ENCODE data around the gene BICRAL.

Gene BICRAL

DNA sequence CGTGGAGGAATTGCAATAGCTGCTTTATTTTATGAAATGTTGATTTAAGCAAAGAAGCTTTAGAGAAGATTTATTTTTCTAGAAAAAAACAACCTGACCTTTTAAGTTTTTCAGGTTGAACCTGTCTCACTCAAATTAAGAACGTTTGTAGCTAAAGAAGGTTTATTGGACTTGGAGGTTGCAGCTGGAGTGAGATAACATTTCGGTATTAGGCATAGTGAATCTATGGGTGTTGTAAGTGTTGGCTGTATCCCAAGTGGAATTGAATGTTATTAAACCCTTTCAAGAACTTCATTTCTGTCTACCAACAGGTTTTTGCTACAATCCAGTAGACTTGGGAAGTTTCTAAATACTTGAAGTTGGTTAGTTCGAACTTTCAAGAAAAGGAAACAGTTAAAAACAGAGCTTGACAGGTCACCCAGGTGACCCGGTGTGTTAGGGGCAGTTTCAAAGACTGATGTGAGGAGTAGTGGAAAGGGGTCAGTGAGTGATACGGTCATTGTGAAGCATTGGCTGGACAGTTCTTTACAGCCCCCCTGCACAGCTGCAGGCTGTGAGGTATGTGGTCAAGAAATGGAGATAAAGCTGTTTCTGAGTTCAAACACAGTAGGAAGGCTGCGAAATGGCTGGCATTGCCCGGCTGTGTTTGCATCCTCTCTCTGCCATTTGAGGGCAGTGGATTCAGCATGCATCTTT is 33.5 kb upstream of the BICRAL start:
- H3K4me1 ChIP-seq (ENCODE audit: control insufficient read depth, insufficient read depth, low read length, unreplicated experiment), result peaks cover 23% of the 10 kb centered on the region

GRCh38 chr6:42751055-42751454 is 30.8 kb upstream of the BICRAL start:
- H3K4me1 ChIP-seq (ENCODE audit: control insufficient read depth, insufficient read depth, low read length, unreplicated experiment), result peaks cover 14% of the 10 kb centered on the region
- no peak overlapping the region for H3K4me3 ChIP-seq (ENCODE audit: low read depth, low read length)
- H3K27me3 ChIP-seq (ENCODE audit: insufficient read depth, low read length), result no peaks in the 10 kb centered on the region
- no peaks in the 10 kb centered on the region for H3K79me2 ChIP-seq (ENCODE audit: control insufficient read depth, insufficient read depth, low read length, unreplicated experiment)
- no peak overlapping the region for H2AFZ ChIP-seq (ENCODE audit: low read length, unreplicated experiment)
- H3K27ac ChIP-seq (ENCODE audit: low read depth, low read length), result no peak overlapping the region
- no peaks in the 10 kb centered on the region for H3K36me3 ChIP-seq (ENCODE audit: insufficient read depth, low read length)

More for the DNA sequence above, 33.5 kb upstream of the BICRAL start:
- Histone ChIP-seq H3K27me3 (ENCODE audit: insufficient read depth, low read length) (no peaks in the 10 kb centered on the region), H3K79me2 (ENCODE audit: control insufficient read depth, insufficient read depth, low read length, unreplicated experiment) (peaks cover 21% of the 10 kb centered on the region), H3K4me3 (ENCODE audit: low read depth, low read length) (peak overlapping the region; percentile 86; the same call in 1 of the 2 replicates), H3K36me3 (ENCODE audit: insufficient read depth, low read length) (no peaks in the 10 kb centered on the region), H2AFZ (ENCODE audit: low read length, unreplicated experiment) (no peak overlapping the region), H3K27ac (ENCODE audit: low read depth, low read length) (no peak overlapping the region)

DNA sequence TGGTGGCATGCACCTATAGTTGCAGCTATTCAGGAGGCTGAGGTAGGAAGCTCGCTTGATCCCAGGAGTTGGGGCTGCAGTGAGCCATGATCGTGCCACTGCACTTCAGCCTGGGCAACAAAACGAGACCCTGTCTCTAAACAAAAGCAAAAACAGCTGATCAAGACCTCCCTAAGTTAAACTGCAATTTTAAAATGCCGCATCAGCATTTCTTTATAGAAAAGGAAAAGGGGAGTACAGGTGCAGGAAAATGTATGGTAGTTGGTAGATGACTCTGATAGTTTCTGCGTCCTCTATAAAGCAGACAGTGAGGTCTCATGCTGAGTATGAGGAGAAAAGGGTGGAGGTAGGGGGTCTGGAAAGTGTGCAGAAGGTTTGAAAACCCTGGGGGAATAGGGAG is 27.1 kb upstream of the BICRAL start:
- no peaks in the 10 kb centered on the region for H3K4me1 ChIP-seq (ENCODE audit: control insufficient read depth, insufficient read depth, low read length, unreplicated experiment)
- no peaks in the 10 kb centered on the region for H3K79me2 ChIP-seq (ENCODE audit: control insufficient read depth, insufficient read depth, low read length, unreplicated experiment)
- no peak overlapping the region for H3K4me3 ChIP-seq (ENCODE audit: low read depth, low read length)
- H3K36me3 ChIP-seq (ENCODE audit: insufficient read depth, low read length), result no peaks in the 10 kb centered on the region
- no peak overlapping the region for H3K27ac ChIP-seq (ENCODE audit: low read depth, low read length)
- H2AFZ ChIP-seq (ENCODE audit: low read length, unreplicated experiment), result no peak overlapping the region
- H3K27me3 ChIP-seq (ENCODE audit: insufficient read depth, low read length), result no peaks in the 10 kb centered on the region

DNA sequence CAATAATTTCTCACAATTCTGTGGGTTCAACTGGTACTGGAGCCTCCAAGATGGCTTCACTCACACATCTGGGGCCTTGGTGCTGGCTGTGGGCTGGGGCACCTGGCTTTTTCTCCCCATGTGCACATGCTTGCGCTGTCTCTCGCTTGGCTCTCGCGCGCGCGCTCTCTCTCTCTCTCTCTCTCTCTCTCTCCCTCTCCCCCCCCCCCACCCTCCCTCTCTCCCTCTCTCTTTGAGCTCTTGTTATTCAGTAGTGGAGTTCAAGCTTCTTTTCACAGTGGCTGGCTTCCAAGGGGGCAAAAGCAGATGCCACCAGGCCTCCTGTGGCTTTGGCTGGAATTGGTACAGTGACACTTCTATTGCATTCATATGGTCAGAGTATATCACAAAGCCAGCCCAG is 25.1 kb upstream of the BICRAL start:
- H3K36me3 ChIP-seq (ENCODE audit: insufficient read depth, low read length), result no peaks in the 10 kb centered on the region
- H3K79me2 ChIP-seq (ENCODE audit: control insufficient read depth, insufficient read depth, low read length, unreplicated experiment), result no peaks in the 10 kb centered on the region
- no peaks in the 10 kb centered on the region for H3K27me3 ChIP-seq (ENCODE audit: insufficient read depth, low read length)
- H3K4me3 ChIP-seq (ENCODE audit: low read depth, low read length), result no peak overlapping the region
- no peaks in the 10 kb centered on the region for H3K4me1 ChIP-seq (ENCODE audit: control insufficient read depth, insufficient read depth, low read length, unreplicated experiment)
- no peak overlapping the region for H3K27ac ChIP-seq (ENCODE audit: low read depth, low read length)
- H2AFZ ChIP-seq (ENCODE audit: low read length, unreplicated experiment), result no peak overlapping the region

DNA sequence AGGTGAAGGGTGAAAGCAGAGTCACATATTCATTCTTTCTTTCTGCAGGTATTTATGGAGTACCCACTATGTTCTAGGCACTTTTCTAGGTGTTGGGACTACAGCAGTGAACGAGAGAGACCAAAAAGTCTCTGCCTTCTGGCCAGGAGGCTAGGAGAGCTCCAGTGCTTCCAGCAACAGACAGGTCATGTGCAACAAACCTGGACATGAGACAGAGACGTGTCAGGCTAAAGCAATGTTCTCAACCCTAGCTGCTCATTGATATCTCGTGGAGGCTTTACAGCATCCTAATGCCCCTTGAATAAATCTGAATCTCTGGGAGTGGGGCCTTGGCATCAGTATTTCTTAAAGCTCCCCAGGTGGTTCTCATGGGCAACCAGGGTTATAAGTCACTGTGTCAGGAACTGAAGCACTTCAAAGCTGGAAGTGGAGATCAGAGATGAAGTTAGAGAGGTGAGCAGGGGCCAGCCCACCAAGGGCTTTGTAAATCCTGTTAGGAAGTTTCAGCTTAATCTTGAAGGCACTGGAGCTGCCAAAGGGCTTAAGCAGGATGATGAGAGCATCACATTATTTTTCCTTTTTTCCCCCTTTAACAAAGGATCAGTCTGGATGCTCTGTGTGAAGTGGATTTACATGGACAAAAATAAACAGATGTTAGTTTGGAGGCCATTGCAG is 23.0 kb upstream of the BICRAL start:
- H3K27ac ChIP-seq (ENCODE audit: low read depth, low read length), result no peak overlapping the region
- H3K36me3 ChIP-seq (ENCODE audit: insufficient read depth, low read length), result no peaks in the 10 kb centered on the region
- no peaks in the 10 kb centered on the region for H3K27me3 ChIP-seq (ENCODE audit: insufficient read depth, low read length)
- no peaks in the 10 kb centered on the region for H3K79me2 ChIP-seq (ENCODE audit: control insufficient read depth, insufficient read depth, low read length, unreplicated experiment)
- no peak overlapping the region for H2AFZ ChIP-seq (ENCODE audit: low read length, unreplicated experiment)
- no peak overlapping the region for H3K4me3 ChIP-seq (ENCODE audit: low read depth, low read length)
- H3K4me1 ChIP-seq (ENCODE audit: control insufficient read depth, insufficient read depth, low read length, unreplicated experiment), result no peaks in the 10 kb centered on the region

DNA sequence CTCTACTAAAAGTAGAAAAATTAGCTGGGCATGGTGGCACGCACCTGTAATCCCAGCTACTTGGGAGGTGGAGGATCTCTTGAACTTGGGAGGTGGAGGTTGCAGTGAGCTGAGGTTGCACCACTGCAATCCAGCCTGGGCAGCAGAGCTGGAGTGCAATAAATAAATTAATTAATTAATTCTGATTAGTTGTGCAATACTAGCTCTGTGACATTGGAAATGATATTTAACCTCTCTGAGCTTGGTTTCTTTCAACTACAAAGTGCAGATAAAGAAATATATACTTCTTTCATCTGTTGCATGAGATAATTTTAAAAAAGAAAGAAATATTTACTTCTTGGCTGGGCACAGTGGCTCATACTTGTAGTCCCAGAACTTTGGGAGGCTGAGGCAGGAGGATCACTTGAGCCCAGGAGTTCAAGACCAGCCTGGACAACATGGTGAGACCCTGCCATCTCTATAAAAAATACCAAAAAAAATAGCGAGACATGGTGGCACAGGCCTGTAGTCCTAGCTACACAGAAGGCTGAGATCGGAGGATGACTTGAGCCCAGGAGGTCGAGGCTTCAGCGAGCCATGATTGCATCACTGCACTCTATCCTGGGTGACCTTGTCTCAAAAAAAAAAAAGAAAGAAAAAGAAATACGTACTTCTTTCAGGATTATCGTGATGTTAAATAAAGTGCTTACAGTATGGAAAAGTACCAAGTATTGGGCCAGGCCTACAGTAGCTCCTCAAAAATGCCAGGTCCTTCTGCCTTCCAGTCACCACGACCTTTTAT is 20.4 kb upstream of the BICRAL start:
- Histone ChIP-seq H3K27me3 (ENCODE audit: insufficient read depth, low read length) (no peaks in the 10 kb centered on the region), H3K4me1 (ENCODE audit: control insufficient read depth, insufficient read depth, low read length, unreplicated experiment) (peaks cover 9% of the 10 kb centered on the region), H3K36me3 (ENCODE audit: insufficient read depth, low read length) (no peaks in the 10 kb centered on the region), H3K27ac (ENCODE audit: low read depth, low read length) (no peak overlapping the region), H3K4me3 (ENCODE audit: low read depth, low read length) (no peak overlapping the region), H2AFZ (ENCODE audit: low read length, unreplicated experiment) (no peak overlapping the region), H3K79me2 (ENCODE audit: control insufficient read depth, insufficient read depth, low read length, unreplicated experiment) (peaks cover 2% of the 10 kb centered on the region)

DNA sequence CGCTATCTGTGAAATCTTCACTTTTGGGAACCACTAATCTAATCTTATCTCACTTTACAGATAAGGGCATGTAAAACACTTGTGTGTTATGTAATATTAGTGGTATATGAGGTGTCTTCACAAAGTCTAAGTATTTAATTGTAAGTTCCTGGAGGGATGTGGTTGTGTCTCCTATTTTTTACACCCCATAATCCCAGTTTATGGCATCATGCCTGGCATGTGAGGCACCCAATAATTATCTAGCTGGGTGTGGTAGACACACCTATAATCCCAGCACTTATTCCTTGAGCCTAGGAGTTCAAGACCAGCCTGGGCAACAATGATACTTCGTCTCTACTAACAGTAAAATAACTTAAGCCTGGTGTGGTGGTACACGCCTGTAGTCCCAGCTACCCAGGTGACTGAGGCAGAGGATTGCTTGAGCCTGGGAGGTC is 19.4 kb upstream of the BICRAL start:
- Histone ChIP-seq H2AFZ (ENCODE audit: low read length, unreplicated experiment) (no peak overlapping the region), H3K4me3 (ENCODE audit: low read depth, low read length) (no peak overlapping the region), H3K27me3 (ENCODE audit: insufficient read depth, low read length) (no peaks in the 10 kb centered on the region), H3K79me2 (ENCODE audit: control insufficient read depth, insufficient read depth, low read length, unreplicated experiment) (peaks cover 2% of the 10 kb centered on the region), H3K27ac (ENCODE audit: low read depth, low read length) (no peak overlapping the region), H3K36me3 (ENCODE audit: insufficient read depth, low read length) (no peaks in the 10 kb centered on the region), H3K4me1 (ENCODE audit: control insufficient read depth, insufficient read depth, low read length, unreplicated experiment) (peaks cover 9% of the 10 kb centered on the region)

DNA sequence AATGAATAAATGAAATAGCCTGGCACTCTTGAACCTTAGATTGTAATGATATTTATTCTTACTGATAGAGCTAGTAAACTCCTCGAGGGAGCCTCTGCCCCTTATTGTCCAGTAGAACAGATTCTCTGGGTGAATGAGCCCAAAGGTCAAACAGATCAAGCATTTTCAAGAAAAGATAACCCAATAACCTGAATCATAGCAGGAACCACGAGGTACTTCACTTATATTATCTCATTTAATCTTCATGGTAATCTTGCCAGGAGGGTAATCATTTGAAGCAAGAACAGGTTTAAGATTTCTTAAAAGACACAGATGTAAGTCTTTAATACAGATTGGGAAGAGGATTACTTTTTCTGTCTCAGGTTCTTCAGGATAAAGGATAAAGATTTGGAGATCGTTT is 18.9 kb upstream of the BICRAL start:
- Histone ChIP-seq H3K79me2 (ENCODE audit: control insufficient read depth, insufficient read depth, low read length, unreplicated experiment) (peaks cover 2% of the 10 kb centered on the region), H2AFZ (ENCODE audit: low read length, unreplicated experiment) (no peak overlapping the region), H3K36me3 (ENCODE audit: insufficient read depth, low read length) (no peaks in the 10 kb centered on the region), H3K27me3 (ENCODE audit: insufficient read depth, low read length) (no peaks in the 10 kb centered on the region), H3K4me3 (ENCODE audit: low read depth, low read length) (no peak overlapping the region), H3K27ac (ENCODE audit: low read depth, low read length) (no peak overlapping the region), H3K4me1 (ENCODE audit: control insufficient read depth, insufficient read depth, low read length, unreplicated experiment) (peaks cover 9% of the 10 kb centered on the region)

DNA sequence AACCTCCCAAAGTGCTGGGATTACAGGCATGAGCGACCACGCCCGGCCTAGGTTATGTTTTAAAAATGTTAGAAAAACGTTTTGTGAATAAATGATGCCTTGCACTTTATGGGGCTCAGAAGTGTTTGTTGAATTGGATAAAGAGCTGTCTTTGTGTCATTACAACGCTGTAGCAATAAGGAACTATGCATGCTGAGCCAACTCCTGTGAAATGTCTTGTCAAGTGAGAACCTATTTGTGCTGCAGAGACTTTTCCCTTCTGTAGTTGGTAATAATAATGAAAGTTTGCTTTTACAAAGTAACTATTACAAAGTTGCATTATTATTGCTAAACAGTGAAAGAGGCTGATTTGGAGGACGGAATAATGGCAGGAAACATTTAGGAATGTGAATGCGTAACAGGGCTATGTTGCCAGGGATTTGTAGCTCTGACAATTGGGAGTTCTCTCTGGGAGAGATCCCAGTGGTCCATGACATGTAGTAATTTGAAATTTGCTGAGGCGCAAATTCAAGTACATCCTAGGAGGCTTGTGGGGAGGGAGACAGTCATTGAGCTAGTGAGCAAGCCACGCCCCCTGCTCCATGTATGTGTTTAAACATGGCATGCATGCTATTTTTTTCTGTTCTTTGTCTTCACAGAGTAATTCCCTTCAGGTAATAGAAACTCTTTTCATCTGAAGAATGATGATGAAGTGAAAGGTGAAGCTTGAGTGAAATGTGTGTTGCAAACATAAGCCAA is 16.8 kb upstream of the BICRAL start:
- Histone ChIP-seq H3K4me1 (ENCODE audit: control insufficient read depth, insufficient read depth, low read length, unreplicated experiment) (peaks cover 9% of the 10 kb centered on the region), H3K36me3 (ENCODE audit: insufficient read depth, low read length) (no peaks in the 10 kb centered on the region), H3K4me3 (ENCODE audit: low read depth, low read length) (no peak overlapping the region), H3K27ac (ENCODE audit: low read depth, low read length) (peak overlapping the region; percentile 73), H3K27me3 (ENCODE audit: insufficient read depth, low read length) (no peaks in the 10 kb centered on the region), H2AFZ (ENCODE audit: low read length, unreplicated experiment) (no peak overlapping the region), H3K79me2 (ENCODE audit: control insufficient read depth, insufficient read depth, low read length, unreplicated experiment) (peaks cover 2% of the 10 kb centered on the region)

DNA sequence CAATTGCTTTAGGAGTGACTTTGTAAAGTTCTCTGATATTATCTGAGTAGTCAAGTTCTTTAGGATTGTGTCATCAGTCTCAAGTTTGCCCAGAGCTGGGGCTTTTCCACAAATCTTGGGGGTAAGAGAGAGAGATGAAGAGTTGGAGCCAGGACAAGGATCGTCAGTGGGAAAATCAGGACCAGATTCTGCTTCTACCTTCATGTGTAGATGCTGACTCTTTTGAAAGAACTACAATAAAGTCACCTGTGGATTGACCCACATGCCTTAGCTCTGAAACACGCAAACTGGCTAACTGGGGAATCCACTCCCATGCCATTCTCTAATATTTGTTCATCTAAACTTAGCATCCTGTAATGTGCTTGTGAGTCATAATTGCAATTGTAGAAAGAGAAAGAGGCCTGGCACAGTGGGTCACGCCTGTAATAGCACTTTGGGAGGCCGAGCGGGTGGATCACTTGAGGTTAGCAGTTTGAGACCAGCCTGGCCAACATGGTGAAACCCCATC is 15.6 kb upstream of the BICRAL start:
- Histone ChIP-seq H3K36me3 (ENCODE audit: insufficient read depth, low read length) (no peaks in the 10 kb centered on the region), H2AFZ (ENCODE audit: low read length, unreplicated experiment) (no peak overlapping the region), H3K4me3 (ENCODE audit: low read depth, low read length) (no peak overlapping the region; the same call in 1 of the 2 replicates)

More for the DNA sequence above, 15.6 kb upstream of the BICRAL start:
- Histone ChIP-seq H3K79me2 (ENCODE audit: control insufficient read depth, insufficient read depth, low read length, unreplicated experiment) (peaks cover 2% of the 10 kb centered on the region), H3K27me3 (ENCODE audit: insufficient read depth, low read length) (no peaks in the 10 kb centered on the region), H3K4me1 (ENCODE audit: control insufficient read depth, insufficient read depth, low read length, unreplicated experiment) (peaks cover 9% of the 10 kb centered on the region), H3K27ac (ENCODE audit: low read depth, low read length) (peak overlapping the region; percentile 73)

Data from ACC112 (cell line).